Cardiac muscle cell (in vitro differentiated cells and primary cell): ENCODE measurements around the gene NENF. TPM values are rescaled to one million over a fixed set of nuclear protein-coding genes. Genes with fewer than 3 reads are reported as not detected.
"Not testable (repeated sequence)": the region's sequence is repeated elsewhere in the genome, so short reads cannot be mapped to it uniquely, and the experiment has no call there.

Experiments used
- DNase-seq, 2 donors: peaks; one replicate each; pipeline versions ENCODE4 v3.0.0 to v3.0.0-alpha.2; 2010 to 2017; ENCODE audit warnings: low read depth in 1 of 2, low spot score in 1 of 2
- H3K27ac ChIP-seq: fragments of 200-600 bp; sonication (generic); 2 replicates; pipeline ENCODE4 v1.5.1; 2016
- H3K27me3 ChIP-seq: fragments of 200-600 bp; sonication (generic); 2 replicates; pipeline ENCODE4 v1.6.0; 2016; ENCODE audit warnings: control low read depth
- H3K36me3 ChIP-seq: fragments of 200-600 bp; sonication (generic); 2 replicates; pipeline ENCODE4 v1.5.1; 2016; ENCODE audit warnings: control low read depth
- H3K4me1 ChIP-seq: fragments of 200-600 bp; sonication (generic); 2 replicates; pipeline ENCODE4 v1.8.1; 2017; ENCODE audit warnings: low read depth, mild to moderate bottlenecking, mixed run types
- H3K4me3 ChIP-seq: fragments of 200-600 bp; sonication (generic); 2 replicates; pipeline ENCODE4 v1.5.1; 2016; ENCODE audit warnings: mild to moderate bottlenecking
- H3K9me3 ChIP-seq: fragments of 200-600 bp; sonication (generic); 2 replicates; pipeline ENCODE4 v1.5.1; 2017; ENCODE audit warnings: low read depth, mild to moderate bottlenecking, control low read depth
- polyA plus RNA-seq: library from polyadenylated mRNA; unstranded; fragments of >200 nt; fragmentation: Nextera tagmentation; extraction: Ambion mirVana; gene quantifications from 2 replicates; pipeline ENCODE4 v1.2.1, GENCODE V29; 2016
- total RNA-seq: library from RNA; depleted of rRNA; stranded (reverse); fragments of >200 nt; gene quantifications from 2 replicates; pipeline ENCODE4 v1.2.3, GENCODE V29; 2016
- TF ChIP-seq, protein P1 (sequence below): IDR thresholded peaks from 2 replicates; pipeline ENCODE4 v1.5.1; 2012; ENCODE audit warnings: low read depth, mild to moderate bottlenecking, low read length

NENF gene
- total and polyA plus RNA-seq, 2 experiments from 2014 or later, result 23.7 to 34.6 TPM

DNA sequence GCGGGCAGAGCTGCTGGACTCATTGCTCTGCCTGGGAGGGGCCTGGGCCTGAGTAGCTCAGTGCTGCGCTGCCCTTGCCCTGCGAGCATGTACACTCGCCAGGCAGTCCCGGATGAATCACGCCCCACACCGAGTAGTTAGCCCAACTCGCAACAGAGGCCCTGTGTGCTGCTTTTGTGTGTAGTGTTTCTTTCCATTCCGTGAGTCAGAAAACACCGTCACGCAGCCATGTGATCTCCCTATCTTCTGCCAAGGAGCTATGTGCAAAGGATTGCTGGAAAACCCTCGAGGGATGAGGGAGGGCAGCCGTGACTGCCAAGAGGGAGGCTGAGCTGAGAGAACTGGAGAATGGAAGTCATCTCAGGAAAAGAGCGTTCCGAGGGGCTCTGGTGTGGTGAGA is 37.3 kb downstream of the NENF start:
- peak in 1 of 2 donors; percentile 99 for DNase-seq
- H3K4me1 ChIP-seq, result no peaks in the 10 kb centered on the region
- H3K27me3 ChIP-seq, result no peaks in the 10 kb centered on the region
- no peaks in the 10 kb centered on the region for H3K9me3 ChIP-seq
- H3K27ac ChIP-seq, result no peak overlapping the region
- no peaks in the 10 kb centered on the region for H3K36me3 ChIP-seq
- TF ChIP-seq, protein P1, sequence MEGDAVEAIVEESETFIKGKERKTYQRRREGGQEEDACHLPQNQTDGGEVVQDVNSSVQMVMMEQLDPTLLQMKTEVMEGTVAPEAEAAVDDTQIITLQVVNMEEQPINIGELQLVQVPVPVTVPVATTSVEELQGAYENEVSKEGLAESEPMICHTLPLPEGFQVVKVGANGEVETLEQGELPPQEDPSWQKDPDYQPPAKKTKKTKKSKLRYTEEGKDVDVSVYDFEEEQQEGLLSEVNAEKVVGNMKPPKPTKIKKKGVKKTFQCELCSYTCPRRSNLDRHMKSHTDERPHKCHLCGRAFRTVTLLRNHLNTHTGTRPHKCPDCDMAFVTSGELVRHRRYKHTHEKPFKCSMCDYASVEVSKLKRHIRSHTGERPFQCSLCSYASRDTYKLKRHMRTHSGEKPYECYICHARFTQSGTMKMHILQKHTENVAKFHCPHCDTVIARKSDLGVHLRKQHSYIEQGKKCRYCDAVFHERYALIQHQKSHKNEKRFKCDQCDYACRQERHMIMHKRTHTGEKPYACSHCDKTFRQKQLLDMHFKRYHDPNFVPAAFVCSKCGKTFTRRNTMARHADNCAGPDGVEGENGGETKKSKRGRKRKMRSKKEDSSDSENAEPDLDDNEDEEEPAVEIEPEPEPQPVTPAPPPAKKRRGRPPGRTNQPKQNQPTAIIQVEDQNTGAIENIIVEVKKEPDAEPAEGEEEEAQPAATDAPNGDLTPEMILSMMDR, result no peak
- no peak overlapping the region for H3K4me3 ChIP-seq

DNA sequence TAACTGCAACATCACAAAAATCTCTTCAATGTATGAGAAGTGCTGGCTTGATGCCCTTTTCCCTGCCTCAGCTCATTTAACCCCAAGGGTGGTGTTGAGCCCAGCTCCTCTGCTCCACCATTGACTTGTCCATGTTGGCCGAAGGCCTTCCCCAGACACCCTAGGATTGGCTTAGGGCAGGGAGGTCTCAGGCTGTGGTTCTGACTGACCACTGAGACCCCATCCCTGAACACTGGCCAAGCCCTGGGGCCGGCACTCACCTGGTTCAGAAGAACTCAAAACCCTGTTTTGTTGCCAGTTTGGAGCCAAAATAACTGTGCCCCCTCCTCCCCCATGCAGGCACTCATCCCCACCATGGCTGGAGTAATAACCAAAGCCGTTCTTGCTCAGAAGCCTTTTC is 38.6 kb downstream of the NENF start:
- no peak for DNase-seq
- Histone ChIP-seq H3K4me3 (no peak overlapping the region), H3K36me3 (no peaks in the 10 kb centered on the region), H3K9me3 (no peaks in the 10 kb centered on the region), H3K27ac (no peak overlapping the region), H3K27me3 (no peaks in the 10 kb centered on the region), H3K4me1 (no peaks in the 10 kb centered on the region)
- TF ChIP-seq, protein P1, result no peak

DNA sequence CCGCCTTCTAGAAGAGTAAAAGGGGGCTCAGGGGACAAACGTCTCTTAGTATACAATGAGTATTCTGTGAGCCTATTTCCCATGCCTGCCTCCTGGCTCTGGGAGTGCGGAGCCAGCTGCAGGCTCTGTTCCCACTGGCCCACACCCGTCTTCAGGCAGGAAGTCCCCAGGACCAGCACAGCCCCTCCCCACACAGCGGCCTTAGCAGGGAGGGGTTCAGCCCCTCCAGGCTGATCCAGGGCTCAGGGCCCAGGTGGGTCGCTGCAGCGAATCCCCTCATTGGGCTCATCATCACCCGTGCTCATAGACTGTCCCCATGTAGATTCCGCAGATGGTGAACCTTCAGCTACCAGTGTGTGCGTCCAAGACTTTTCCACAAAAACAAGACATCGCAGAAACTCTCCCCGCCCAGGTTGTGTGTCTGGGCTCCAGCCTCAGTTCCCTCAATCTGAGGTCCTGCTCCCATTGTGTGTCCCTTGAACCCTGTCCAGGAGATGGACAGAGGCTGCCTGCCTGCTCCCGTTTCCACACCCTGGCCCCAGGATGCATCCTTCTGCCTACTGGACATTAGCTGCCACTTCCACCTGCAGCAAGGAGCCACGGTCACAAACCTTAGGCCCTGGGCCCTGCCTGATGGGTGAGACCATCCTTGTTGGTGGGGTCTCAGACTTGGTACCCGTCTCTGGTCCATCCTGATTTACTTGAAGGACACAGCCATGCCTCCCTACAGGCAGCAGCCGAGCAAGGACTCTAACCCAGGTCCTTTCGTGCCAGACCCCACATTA is 39.4 kb downstream of the NENF start:
- H3K27ac ChIP-seq, result no peak overlapping the region
- DNase-seq, result no peak
- TF ChIP-seq, protein P1, result no peak
- H3K27me3 ChIP-seq, result no peaks in the 10 kb centered on the region
- no peaks in the 10 kb centered on the region for H3K4me1 ChIP-seq
- H3K4me3 ChIP-seq, result no peak overlapping the region
- H3K36me3 ChIP-seq, result no peaks in the 10 kb centered on the region
- no peaks in the 10 kb centered on the region for H3K9me3 ChIP-seq

DNA sequence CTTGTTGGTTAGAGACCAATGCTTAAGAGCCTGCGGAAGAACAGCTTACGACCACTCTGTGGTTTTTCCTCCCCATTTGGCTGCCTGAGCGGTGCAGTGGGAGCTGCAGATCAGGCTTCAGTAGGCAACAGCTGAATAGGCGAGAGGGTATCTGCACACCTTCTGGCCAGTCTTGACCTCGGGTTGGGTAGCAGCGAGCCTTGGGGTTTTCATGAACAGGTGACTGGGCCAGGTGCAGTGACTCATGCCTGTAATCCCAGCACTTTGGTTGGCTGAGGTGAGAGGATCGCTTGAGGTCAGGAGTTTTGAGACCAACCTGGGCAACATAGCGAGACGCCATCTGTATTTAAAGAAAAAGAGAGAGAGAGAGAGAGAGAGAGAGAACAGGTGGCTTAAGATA is 41.0 kb downstream of the NENF start:
- Histone ChIP-seq H3K9me3 (no peaks in the 10 kb centered on the region), H3K36me3 (no peaks in the 10 kb centered on the region), H3K27me3 (no peaks in the 10 kb centered on the region), H3K4me3 (no peak overlapping the region), H3K27ac (no peak overlapping the region), H3K4me1 (no peaks in the 10 kb centered on the region)
- TF ChIP-seq, protein P1, result no peak
- DNase-seq, result no peak

DNA sequence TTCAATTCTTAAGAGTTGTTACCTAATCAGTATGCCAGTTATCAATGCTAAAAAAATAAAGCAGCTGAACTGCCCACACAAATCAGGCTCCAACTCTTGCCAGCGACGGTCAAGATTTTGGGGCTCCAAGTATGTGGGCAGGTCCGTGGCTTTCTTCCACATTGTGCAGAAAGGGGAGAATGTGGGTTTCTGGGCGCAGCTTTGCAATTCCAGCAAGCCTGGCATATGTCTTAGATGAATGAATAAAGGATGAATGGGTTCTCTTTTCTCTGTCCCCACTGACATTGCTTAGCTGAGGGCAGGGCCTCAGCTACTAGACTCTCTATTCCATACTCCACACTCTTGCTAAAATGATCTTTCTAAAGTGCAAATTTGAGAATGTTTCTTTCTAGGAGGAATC is 42.4 kb downstream of the NENF start:
- H3K4me1 ChIP-seq, result no peaks in the 10 kb centered on the region
- H3K27me3 ChIP-seq, result no peaks in the 10 kb centered on the region
- H3K9me3 ChIP-seq, result no peaks in the 10 kb centered on the region
- no peak overlapping the region for H3K27ac ChIP-seq
- H3K4me3 ChIP-seq, result no peak overlapping the region
- DNase-seq, result no peak
- H3K36me3 ChIP-seq, result no peaks in the 10 kb centered on the region
- TF ChIP-seq, protein P1, result no peak

DNA sequence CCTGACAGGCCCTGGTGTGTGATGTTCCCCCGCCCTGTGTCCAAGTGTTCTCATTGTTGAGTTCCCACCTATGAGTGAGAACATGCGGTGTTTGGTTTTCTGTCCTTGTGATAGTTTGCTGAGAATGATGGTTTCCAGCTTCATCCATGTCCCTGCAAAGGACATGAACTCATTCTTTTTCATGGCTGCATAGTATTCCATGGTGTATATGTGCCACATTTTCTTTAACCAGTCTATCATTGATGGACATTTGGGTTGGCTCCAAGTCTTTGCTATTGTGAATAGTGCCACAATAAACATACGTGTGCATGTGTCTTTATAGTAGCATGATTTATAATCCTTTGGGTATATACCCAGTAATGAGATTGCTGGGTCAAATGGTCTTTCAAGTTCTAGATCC is 43.1 kb downstream of the NENF start:
- not testable (repeated sequence) for H3K4me1 ChIP-seq, H3K4me3 ChIP-seq, H3K27ac ChIP-seq, H3K27me3 ChIP-seq, H3K36me3 ChIP-seq, H3K9me3 ChIP-seq, DNase-seq
